NCI-H460 (cell line): Measurements from ENCODE around the gene CDCA5. TPM values are rescaled to one million over a fixed set of nuclear protein-coding genes. Genes with fewer than 3 reads are reported as not detected.

Experiments used
- DNase-seq: peaks from one replicate; pipeline ENCODE4 v3.0.0-alpha.2; 2016; ENCODE audit warnings: low read depth; ENCODE audit errors: extremely low read depth
- small RNA-seq, 2 experiments: library from RNA; depleted of rRNA; stranded (forward); fragments of <200 nt; gene quantifications; one replicate each; pipeline ENCODE3, GENCODE V24; 2014
- total RNA-seq: library from RNA; depleted of rRNA; stranded (reverse); fragments of >200 nt; shearing (Covaris generic); gene quantifications from 2 replicates; pipeline ENCODE4 v1.2.3, GENCODE V29; 2014; rRNA removed

CDCA5 gene
- total RNA-seq, 1 experiment from 2014 or later = 20.3 TPM

GRCh38 chr11:65047581-65048422, 36.0 kb downstream of the CDCA5 start:
- DNase-seq = no peak

- no peak for DNase-seq
These were observed 38.1 kb downstream of the CDCA5 start for GRCh38 chr11:65045728-65046127.

- DNase-seq = no peak
These were observed 38.8 kb downstream of the CDCA5 start for GRCh38 chr11:65045061-65045460.

- DNase-seq = no peak
These were observed 39.8 kb downstream of the CDCA5 start for GRCh38 chr11:65043881-65044501.

GRCh38 chr11:65042891-65043290, 40.9 kb downstream of the CDCA5 start:
- DNase-seq = no peak

GRCh38 chr11:65040847-65041622, 42.8 kb downstream of the CDCA5 start, which contains the start of gene SAC3D1:
TSS of gene SAC3D1 (plus strand) at chr11:65041210. CDS start at chr11:65041293, 83 bp downstream.
- DNase-seq = peak; percentile 90

- DNase-seq = no peak
These were observed 43.4 kb downstream of the CDCA5 start for GRCh38 chr11:65040520-65040846.

- DNase-seq = no peak
These were observed 46.9 kb downstream of the CDCA5 start for GRCh38 chr11:65036931-65037330.

GRCh38 chr11:65035579-65035978, 48.3 kb downstream of the CDCA5 start:
- DNase-seq = no peak

GRCh38 chr11:65034423-65034822, 49.4 kb downstream of the CDCA5 start:
- no peak for DNase-seq

- DNase-seq = no peak
These were observed 51.6 kb downstream of the CDCA5 start for GRCh38 chr11:65032216-65032615.

Small RNA genes lying within 50 kb of the gene (small RNA-seq; reads per million reads assigned to genes)
- 0.02 to 0.59 reads per million in 2 experiments for gene SNX15

Other genes with a start within 250 kb of the CDCA5 start
- 0.02 TPM in 1 of 2 replicates, not detected in the other for gene CDC42BPG, start 239.4 kb downstream of the CDCA5 start, total RNA-seq
- gene EHD1, start 205.4 kb downstream of the CDCA5 start, total RNA-seq = 20.5 and 29.1 TPM in 2 replicates
- gene ATG2A, start 166.8 kb downstream of the CDCA5 start, total RNA-seq = 6.5 and 7.1 TPM in 2 replicates
- 6.8 and 9.7 TPM in 2 replicates for gene PPP2R5B, start 159.4 kb downstream of the CDCA5 start, total RNA-seq
- gene GPHA2, start 148.1 kb downstream of the CDCA5 start, total RNA-seq = not detected in 2 replicates
- 0.63 TPM in 1 of 2 replicates, not detected in the other for gene MAJIN, start 111.9 kb downstream of the CDCA5 start, total RNA-seq
- 1.6 TPM in 2 replicates for gene BATF2, start 87.1 kb downstream of the CDCA5 start, total RNA-seq
- 76.9 and 90.9 TPM in 2 replicates for gene ARL2, start 69.9 kb downstream of the CDCA5 start, total RNA-seq
- gene SNX15, start 56.6 kb downstream of the CDCA5 start, total RNA-seq = 16.8 TPM in 2 replicates
- 8.6 and 10.1 TPM in 2 replicates for gene SAC3D1, start 42.8 kb downstream of the CDCA5 start, total RNA-seq
- not detected in 2 replicates for gene NAALADL1, start 25.5 kb downstream of the CDCA5 start, total RNA-seq
- 26.6 and 28.0 TPM in 2 replicates for gene ZFPL1, start 182 bp upstream of the CDCA5 start, total RNA-seq
- gene VPS51, start 12.2 kb upstream of the CDCA5 start, total RNA-seq = 50.3 and 60.0 TPM in 2 replicates
- gene TM7SF2, start 27.8 kb upstream of the CDCA5 start, total RNA-seq = 4.2 and 4.6 TPM in 2 replicates
- 10.3 and 12.3 TPM in 2 replicates for gene ZNHIT2, start 33.7 kb upstream of the CDCA5 start, total RNA-seq
- 345 and 467 TPM in 2 replicates for gene FAU, start 38.1 kb upstream of the CDCA5 start, total RNA-seq
- 50.8 and 62.0 TPM in 2 replicates for gene MRPL49, start 38.3 kb upstream of the CDCA5 start, total RNA-seq
- 12.9 and 15.7 TPM in 2 replicates for gene SYVN1, start 50.5 kb upstream of the CDCA5 start, total RNA-seq
- not detected in 2 replicates for gene SPDYC, start 86.2 kb upstream of the CDCA5 start, total RNA-seq
- gene CAPN1, start 97.9 kb upstream of the CDCA5 start, total RNA-seq = 42.2 and 46.7 TPM in 2 replicates
- gene POLA2, start 177.9 kb upstream of the CDCA5 start, total RNA-seq = 3.4 and 7.0 TPM in 2 replicates
- 15.1 and 18.2 TPM in 2 replicates for gene CDC42EP2, start 230.8 kb upstream of the CDCA5 start, total RNA-seq
- gene DPF2, start 249.8 kb upstream of the CDCA5 start, total RNA-seq = 26.6 and 28.0 TPM in 2 replicates